Measurements from ENCODE around the gene OR52N5. TPM values are rescaled to one million over a fixed set of nuclear protein-coding genes. Genes with fewer than 3 reads are reported as not detected.

OR52N5 gene
- total RNA-seq, 1 experiment from 2014 or later, result not detected

GRCh38 chr11:5818245-5818886 is 35.2 kb upstream of the OR52N5 start:
- in situ Hi-C loops (cut with HindIII; ENCODE audit: low pct_unique_long_range_greater_than_20kb, low sequenced_read_pairs), result no loop called here

DNA sequence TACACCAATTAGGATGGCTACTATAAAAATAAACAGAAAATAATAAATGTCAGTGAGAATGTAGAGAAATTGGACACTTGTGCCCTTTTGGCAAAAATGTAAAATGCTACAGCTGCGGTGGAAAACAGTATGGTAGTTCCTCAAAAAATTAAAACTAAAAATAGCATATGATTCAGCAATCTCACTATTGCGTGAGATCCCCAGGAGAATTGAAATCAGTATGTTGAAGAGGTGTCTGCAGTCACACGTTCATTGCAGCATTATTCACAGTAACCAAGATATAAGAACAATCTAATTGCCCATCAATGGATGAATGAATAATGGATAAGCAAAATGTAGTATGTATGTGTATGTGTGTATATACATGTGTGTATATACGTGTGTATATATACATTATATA is 32.4 kb upstream of the OR52N5 start:
- POLR2A ChIA-PET, result no interaction called here
- DNase-seq (ENCODE audit: low read depth, low spot score), result no peak

More at GRCh38 chr11:5818245-5818886, 35.2 kb upstream of the OR52N5 start:
- intact Hi-C loops (cut with micrococcal nuclease; ENCODE audit: unreplicated experiment), result no loop called here
- no peaks in the 10 kb centered on the region for H3K36me3 ChIP-seq (ENCODE audit: control insufficient read depth, insufficient read depth, low read length)
- no peaks in the 10 kb centered on the region for H3K9me3 ChIP-seq (ENCODE audit: control insufficient read depth, insufficient read depth, low read depth, low read length)
- H3K4me1 ChIP-seq (ENCODE audit: control insufficient read depth, insufficient read depth, low read length), result no peaks in the 10 kb centered on the region
- no peak for ATAC-seq
- DNase-seq (ENCODE audit: low read depth, low spot score), result no peak
- ChIA-PET POLR2A (no interaction called here), CTCF (no interaction called here)
- no peak overlapping the region for H3K4me3 ChIP-seq (ENCODE audit: low read depth in 2 of 2, low read length in 2 of 2)
- no peaks in the 10 kb centered on the region for H3K27me3 ChIP-seq (ENCODE audit: control insufficient read depth, insufficient read depth, low read length)
- no peak overlapping the region for H3K27ac ChIP-seq (ENCODE audit: low read length)
- BruUV-seq (replicated peaks), result no TSS peak
- TF ChIP-seq REST (IDR thresholded peaks at IDR 0.05; ENCODE audit: insufficient read depth in 1 of 2, low read depth in 2 of 2, low read length in 1 of 2) (no peak), SIN3A (IDR thresholded peaks at IDR 0.05; ENCODE audit: borderline replicate concordance, insufficient read depth, low read depth, low read length) (no peak), POLR2AphosphoS5 (IDR thresholded peaks at IDR 0.05; ENCODE audit: low read depth, low read length) (no peak), TCF7L2 (IDR thresholded peaks at IDR 0.05; ENCODE audit: low read depth, low read length) (no peak)
- TF ChIP-seq, protein P1, sequence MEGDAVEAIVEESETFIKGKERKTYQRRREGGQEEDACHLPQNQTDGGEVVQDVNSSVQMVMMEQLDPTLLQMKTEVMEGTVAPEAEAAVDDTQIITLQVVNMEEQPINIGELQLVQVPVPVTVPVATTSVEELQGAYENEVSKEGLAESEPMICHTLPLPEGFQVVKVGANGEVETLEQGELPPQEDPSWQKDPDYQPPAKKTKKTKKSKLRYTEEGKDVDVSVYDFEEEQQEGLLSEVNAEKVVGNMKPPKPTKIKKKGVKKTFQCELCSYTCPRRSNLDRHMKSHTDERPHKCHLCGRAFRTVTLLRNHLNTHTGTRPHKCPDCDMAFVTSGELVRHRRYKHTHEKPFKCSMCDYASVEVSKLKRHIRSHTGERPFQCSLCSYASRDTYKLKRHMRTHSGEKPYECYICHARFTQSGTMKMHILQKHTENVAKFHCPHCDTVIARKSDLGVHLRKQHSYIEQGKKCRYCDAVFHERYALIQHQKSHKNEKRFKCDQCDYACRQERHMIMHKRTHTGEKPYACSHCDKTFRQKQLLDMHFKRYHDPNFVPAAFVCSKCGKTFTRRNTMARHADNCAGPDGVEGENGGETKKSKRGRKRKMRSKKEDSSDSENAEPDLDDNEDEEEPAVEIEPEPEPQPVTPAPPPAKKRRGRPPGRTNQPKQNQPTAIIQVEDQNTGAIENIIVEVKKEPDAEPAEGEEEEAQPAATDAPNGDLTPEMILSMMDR (IDR thresholded peaks at IDR 0.05), result no peak

More for the DNA sequence above, 32.4 kb upstream of the OR52N5 start:
- in situ Hi-C loops (cut with HindIII; ENCODE audit: low pct_unique_long_range_greater_than_20kb, low sequenced_read_pairs) (no loop called here), intact Hi-C loops (cut with micrococcal nuclease; ENCODE audit: unreplicated experiment) (no loop called here)
- no peak for ATAC-seq
- TF ChIP-seq REST (IDR thresholded peaks at IDR 0.05; ENCODE audit: insufficient read depth in 1 of 2, low read depth in 2 of 2, low read length in 1 of 2) (no peak), TCF7L2 (IDR thresholded peaks at IDR 0.05; ENCODE audit: low read depth, low read length) (no peak), SIN3A (IDR thresholded peaks at IDR 0.05; ENCODE audit: borderline replicate concordance, insufficient read depth, low read depth, low read length) (no peak), POLR2AphosphoS5 (IDR thresholded peaks at IDR 0.05; ENCODE audit: low read depth, low read length) (no peak)
- TF ChIP-seq, protein P1 (IDR thresholded peaks at IDR 0.05), result no peak
- Histone ChIP-seq H3K27ac (ENCODE audit: low read length) (no peak overlapping the region), H3K4me3 (ENCODE audit: low read depth in 2 of 2, low read length in 2 of 2) (no peak overlapping the region), H3K9me3 (ENCODE audit: control insufficient read depth, insufficient read depth, low read depth, low read length) (no peaks in the 10 kb centered on the region), H3K36me3 (ENCODE audit: control insufficient read depth, insufficient read depth, low read length) (no peaks in the 10 kb centered on the region), H3K4me1 (ENCODE audit: control insufficient read depth, insufficient read depth, low read length) (no peaks in the 10 kb centered on the region), H3K27me3 (ENCODE audit: control insufficient read depth, insufficient read depth, low read length) (peaks cover 5% of the 10 kb centered on the region; the same call in 1 of the 2 replicates)
- CTCF ChIA-PET, result no interaction called here
- no TSS peak for BruUV-seq (replicated peaks)
